CD4-positive, alpha-beta T cell treated with Interleukin-21 for 1 hour (primary cell): ENCODE measurements around the gene GGA3.
"Not testable (repeated sequence)": the region's sequence is repeated elsewhere in the genome, so short reads cannot be mapped to it uniquely, and the experiment has no call there.

ENCODE experiments used
- DNase-seq: peaks from one replicate; pipeline ENCODE4 v3.0.0-alpha.2; 2020

Gene GGA3

DNA sequence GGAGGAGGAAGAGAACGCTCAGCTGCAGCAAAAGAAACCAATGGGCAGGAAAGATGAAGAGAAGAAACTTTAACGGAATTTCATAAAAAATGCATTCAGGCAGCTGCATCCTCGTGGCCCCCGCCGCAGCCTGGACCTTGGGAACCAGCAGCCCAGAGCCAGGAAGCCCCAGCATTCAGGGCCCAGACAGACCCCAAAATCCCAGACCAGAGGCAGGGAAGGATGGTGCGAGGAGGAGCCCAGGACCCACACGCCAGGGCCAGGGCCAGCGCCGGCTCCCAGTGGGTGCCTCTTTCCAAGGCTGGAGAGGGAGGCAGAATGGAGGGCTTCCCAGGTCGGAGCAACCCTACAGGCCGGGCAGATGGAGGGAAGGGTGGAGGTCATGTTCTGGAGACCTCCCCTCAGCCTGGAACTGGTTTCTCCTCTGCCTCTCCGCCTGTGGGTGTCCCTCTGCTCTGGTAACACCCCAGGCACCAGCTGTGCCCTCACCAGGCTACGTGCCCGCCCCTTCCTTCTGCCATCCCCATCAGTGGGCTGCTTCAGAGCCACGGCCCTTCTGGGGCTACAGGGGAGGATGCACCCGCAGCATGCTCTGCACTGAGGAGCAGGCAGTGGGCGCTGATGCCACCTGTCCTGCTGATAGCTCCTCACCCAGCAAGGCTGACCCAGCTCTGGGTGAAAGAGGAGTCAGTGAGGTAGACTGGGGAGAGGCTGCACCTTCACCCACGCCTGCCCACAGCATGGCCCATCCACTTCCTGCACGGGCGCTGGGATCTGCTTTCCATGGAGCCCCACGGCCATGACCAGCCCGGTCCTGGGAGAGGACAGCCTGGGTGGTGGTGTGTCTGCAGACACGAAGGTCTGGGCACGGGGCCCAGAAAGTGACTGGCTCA is 10.8 kb upstream of the GGA3 start:
- no peak for DNase-seq

DNA sequence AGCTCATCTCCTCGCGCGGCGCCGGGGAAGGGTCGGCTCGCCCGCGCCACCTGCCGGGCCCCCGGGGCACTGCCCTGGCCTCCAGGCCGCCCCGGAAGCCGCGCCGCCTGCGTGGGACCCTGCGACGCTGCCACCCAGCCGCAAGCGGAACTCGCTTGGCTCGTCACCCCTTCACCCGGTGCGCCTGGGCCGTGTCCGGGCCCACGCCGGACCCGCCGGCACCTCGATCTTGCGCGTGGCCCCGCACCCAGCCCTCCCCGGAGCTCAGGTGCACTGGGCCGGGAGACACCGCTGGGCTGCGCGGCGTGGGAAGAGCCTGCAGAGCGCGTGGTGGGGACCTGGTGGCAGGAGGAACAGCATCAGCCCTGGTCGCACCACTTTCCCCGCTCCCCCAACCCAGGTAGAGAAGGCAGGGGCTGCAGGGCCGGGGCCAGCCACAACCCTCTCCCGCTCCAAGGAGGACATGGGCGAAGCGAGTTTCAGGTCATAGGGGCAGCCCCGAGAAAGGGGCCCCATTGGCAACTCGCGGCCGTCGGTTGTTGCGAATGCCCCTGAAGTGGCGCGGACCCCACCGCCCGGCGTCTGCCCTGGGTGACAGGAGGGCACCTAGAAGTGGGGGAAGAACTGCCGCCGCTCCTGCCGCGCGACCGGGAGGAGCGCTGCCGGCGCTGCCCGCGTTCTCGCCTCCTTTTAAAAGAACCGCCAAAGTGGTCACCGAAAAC is 10.0 kb upstream of the GGA3 start:
- DNase-seq: peak; percentile 89

DNA sequence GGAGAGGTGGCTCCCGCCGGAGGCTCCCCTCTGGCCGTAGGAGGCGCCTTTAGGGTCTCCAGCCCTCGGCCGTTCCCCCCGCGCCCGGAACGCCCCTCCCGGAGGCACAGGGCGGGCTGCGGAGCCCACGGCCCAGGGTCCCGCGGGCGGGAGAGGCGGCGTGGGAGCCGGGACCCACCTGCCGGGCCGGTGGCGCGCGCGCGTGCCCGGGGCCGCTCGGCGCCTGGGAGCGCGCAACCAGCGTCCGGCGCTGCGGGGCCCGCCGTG is 9.5 kb upstream of the GGA3 start, which contains the start of gene MIF4GD:
TSS of gene MIF4GD (minus strand) at position 266 of the 267 bp plus-strand sequence. CDS start 1,036 bp downstream, outside the sequence.
- DNase-seq: no peak

DNA sequence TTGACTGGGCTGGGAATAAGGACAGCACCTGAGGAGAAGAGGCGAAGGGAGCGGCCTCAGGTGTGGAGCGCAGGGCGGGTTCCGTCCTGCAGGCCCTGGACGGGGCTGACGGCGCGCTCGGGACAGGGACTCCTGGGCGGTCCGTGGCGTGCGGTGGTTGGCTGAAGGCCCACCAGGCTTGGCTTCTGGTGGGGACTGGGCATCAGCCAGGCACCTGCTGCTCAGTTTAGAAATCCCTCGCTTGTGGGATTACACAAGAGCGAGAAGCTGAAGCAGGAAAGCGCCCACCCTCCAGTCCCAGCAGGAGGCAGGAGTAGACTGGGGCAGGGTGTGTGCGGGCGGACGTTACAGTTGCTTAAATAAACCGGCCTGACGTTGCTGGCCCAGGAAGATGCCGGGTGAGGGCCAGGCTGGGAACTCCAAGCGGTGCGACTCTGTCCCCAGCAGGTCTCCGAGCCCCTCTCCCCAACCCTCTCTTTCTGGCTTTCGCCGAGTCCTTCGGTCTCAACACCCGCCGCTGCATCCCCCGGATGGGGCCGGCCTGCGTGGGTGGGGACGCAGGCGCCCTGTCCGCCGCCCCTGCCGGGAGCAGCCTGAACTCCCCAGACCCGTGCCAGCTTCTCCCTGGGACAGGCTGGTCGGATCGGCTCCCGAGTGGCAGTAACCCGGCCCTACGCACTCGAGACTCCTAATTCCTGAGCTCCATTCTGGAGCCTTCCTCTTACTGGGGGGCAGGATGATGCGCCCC is 9.0 kb upstream of the GGA3 start:
- peak; percentile 52 for DNase-seq

DNA sequence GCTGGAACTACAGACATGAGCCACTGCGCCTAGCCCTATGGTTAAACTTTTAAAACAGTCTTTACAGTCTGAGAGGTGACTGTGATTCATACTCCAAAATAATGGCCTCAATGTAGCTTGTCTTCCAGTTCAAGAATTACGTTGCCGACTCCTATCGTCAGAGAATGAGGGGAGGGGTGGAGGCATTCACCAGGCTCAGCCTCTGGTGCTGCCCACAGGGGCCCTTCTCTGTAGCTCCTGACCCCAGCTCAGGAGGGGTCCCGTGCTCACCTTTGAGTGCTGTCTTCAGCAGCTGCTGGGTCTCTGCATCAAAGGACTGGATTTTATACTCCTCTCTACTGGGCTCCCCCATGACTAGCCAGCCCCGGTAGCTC is 8.4 kb upstream of the GGA3 start:
- no peak for DNase-seq

DNA sequence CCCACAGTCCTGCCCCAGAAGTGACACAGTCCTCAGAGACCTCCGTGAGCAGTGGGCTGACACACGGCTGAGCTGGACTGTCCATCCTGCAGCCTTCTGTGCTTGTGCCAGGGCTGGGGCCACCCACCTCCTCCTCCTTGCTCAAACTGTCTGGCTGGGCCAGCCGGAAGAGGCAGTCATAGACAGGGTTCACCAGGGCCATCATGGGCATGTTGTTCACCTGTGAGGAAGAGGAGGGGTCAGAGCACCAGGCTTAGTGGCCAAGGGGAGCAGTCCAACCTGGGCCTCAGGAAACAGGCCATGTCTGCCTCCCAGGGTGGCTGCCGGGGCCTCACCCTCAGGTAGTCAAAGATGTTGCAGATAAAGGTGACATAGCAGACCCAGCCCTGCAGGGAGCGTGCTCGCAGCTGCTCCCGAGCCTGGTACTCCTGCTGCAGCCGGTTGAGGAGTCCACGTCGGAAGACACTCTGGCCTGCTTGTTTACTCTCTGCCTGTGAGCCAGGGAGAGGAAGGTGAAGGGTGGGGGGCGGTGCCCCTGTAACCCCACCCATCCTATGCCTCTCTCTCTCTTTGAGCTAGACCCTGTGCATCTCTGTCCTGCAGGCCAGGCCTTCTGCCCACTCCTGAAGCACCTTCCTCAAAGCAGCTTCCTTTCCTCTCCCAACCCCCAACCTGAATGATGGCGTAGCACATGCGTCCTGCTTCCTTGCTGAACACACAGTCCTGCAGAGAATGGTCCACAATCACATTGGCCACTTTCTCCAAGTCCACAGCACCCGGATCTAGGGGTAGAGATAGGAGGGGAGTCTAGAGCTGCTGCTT is 6.2 kb upstream of the GGA3 start:
- no peak for DNase-seq

DNA sequence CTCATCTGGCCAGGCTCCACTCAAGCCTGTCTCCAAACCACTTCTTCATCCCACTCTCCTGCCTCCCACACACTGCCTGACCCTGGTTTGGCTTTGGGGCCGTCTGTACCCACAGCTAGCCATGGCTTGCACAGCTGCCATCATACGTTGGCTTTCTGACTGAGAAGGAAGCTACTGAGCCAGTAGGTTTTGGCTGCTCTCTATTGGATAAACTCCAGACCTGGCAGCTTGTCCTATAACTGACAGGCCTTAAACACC is 5.7 kb upstream of the GGA3 start:
- DNase-seq: no peak

DNA sequence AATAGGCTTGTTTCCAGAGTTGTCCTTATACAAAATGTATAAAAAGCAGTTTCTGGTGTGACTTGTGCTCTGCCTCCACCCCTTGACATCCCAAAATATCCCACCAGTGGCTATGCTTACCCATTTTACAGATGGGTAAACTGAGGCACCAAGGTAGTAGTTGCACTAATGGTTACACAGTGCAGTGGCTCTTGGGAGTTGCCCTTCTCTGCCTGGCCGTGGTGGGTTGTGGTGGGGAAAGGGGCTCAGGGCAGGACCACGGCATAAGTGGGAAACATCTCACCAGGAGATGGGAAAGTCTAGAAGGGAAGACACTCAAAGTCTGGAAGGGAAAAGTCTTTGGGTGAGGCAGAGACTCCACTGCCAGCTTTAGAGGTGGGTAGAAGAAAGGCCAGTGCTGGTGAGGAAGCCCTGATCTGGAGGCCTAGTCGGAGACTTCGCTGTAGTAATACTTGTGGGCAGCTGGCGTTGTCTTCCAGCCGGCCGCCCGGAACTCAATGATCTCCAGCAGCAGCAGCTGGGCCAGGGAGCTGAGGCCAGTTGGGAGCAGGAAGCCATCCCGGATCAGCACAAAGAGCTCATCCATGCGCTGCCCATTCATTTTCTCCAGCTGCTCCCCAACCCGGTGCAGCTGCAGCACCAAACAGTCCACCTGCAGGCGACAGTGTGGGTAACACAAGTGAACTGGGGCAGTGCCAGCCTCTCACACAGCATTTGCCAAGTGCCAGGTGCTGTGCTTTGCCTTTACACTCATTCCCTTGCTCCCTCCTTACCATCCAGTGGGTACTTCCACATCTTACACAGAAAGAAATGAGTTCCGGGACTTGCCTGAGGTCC is 5.1 kb upstream of the GGA3 start:
- no peak for DNase-seq

DNA sequence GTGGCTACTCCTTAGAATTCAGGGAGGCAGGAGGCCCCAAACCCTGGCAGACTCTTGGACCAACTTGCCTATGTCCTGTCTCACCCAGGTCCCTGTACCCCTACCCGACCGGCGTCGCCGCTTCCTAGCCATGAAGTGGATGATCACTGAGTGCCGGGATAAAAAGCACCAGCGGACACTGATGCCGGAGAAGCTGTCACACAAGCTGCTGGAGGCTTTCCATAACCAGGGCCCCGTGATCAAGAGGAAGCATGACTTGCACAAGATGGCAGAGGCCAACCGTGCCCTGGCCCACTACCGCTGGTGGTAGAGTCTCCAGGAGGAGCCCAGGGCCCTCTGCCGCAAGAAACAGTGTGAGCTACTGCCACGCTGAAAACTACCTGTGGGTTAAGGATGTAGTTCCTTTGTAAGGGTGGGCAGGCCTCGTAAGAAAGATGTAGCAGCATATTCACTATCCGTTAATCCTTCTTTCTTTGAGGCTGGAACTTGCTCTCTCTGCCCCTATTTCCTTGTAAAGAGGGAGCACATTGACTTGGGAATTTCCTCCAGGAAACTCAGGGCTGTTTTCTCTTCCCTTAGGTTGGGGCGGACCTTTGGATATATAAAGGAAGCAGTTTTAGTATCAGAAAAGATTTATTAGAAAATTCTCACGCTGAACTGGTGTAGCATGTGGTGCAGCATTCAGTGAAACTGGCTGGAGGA is 4.4 kb upstream of the GGA3 start:
- DNase-seq: no peak

DNA sequence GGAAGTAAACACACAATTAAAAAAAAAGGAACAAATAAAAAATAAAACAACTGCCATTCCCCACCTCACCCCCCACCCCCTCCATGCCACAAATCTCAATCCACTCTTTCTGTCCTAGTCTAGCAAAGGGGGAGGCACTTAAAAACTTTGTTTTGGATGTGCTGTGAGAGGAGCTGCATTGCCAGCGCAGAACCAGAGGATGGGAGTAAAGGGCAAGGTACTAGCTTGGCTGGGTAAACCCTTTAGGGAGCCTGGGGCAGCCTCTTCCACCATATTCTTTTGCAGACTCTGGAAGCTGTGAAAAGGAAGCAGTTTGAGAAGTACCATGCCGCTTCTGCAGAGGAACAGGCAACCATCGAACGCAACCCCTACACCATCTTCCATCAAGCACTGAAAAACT is 1.6 kb upstream of the GGA3 start:
- no peak for DNase-seq

DNA sequence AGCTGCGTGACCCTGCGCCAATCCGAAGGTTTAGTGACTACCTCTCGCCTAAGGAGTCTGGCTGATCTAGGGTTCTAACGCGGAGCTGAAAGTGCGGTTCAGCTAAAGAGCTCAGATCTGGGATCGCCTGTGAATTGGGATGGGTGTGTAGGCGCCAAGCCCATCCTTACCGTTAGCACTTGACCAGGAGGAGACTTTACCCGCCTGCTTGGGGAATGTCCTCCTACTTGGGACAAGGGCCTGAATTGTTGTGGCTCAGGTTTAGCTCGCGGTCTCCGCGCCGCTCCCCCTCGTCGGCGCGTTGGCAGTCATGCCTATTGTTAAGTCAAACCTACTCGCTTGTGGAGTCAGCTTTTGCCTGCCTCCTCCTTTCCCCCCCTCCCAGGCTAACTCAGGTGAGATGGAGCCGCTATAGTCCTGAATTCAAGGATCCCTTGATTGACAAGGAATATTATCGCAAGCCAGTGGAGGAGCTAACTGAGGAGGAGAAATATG is 753 bp upstream of the GGA3 start:
- no peak for DNase-seq

DNA sequence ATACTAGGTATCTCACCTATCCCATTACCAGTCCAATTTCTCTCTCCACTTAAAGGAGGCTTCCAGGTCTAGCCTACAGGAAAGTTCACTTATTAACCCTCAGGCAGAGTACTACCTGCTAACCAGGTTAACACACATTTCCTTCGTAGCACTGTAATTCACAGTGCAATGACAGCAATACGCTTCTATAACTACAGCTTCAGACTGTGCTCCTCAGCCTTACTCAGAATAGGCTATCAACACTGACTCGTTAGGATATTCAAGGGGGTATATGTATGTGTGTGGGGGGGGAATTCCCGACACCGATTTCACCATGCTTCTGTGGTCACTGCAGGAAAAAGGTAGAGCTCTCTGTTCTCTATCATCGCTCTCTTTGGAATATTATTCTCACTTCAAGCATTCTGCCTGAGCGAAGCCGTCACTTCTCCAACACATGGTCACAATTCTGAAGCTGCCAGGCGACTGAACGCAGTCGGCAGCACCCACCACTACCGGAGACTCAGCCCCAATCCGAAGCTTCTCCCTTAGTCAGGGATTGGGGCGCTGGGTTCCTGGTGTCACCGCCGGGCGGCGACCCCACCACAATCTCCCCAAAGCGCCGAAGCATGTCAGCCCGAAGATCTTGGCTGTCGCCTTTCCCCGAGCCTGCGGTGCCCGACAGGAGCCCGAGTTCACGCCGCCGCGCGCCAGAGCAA is 618 bp downstream of the GGA3 start:
- DNase-seq: peak; percentile 65

DNA sequence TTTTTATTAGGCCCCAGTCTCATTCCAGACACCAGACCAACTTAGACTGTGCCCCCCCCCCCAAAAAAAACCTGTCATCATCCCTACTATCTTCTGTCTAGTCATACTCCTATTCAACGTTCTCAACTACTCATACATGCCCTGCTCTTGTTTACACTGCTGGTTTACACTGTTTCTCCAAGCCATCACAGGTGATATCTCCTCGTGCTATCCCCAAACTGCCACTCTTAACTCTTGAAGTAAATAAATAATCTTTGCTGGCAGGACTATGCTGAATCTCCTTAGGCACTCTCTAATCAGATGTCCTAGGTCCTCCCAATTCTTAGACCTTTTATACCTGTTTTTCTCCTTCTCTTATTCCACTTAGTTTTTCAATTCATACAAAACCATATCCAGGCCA is 4.2 kb downstream of the GGA3 start:
- DNase-seq: not testable (repeated sequence)

DNA sequence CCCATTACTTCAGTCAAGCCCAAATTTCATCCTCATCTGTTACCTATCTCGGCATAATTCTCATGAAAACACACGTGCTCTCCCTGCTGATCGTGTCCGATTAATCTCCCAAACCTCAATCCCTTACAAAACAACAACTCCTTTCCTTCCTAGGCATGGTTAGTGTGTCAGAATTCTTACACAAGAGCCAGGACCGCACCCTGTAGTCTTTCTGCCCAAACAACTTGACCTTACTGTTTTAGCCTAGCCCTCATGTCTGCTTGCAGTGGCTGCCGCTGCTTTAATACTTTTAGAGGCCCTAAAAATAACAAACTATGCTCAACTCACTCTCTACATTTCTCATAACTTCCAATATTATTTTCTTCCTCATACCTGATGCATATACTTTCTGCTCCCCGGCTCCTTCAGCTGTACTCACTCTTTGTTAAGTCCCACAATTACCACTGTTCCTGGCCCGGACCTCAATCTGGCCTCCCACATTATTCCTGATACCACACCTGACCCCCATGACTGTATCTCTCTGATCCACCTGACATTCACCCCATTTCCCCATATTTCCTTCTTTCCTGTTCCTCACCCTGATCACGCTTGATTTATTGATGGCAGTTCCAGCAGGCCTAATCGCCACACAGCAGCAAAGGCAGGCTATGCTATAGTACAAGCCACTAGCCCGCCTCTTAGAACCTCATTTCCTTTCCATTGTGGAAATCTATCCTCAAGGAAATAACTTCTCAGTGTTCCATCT is 5.3 kb downstream of the GGA3 start:
- not testable (repeated sequence) for DNase-seq

DNA sequence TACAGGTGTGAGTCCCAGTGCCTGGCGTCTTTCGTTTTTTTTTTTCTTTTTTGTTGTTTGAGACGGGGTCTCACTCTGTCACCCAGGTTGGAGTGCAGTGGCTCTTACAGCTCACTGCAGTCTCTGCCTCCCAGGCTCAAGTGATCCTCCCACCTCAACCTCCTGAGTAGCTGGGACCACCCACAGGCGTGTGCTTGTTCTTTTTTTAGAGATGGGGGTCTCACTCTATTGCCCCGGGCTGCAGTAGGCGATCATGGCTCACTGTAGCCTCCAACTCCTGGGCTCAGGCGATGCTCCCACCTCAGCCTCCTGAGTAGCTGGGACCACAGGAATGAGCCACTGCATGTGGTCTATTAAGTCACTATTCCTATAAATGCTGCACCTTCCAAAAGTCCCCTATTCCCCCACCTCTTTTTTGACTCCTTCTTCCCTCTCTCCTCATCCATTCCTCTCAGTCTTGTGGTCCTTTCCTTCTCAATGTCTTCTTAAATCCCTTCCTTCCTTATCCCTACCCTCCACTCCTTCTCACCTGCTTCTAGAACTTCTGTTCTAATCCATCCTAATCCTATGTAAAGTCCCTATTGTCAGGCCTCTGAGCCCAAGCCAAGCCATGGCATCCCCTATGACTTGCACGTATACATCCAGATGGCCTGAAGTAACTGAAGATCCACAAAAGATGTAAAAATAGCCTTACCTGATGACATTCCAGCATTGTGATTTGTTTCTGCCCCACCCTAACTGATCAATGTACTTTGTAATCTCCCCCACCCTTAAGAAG is 9.2 kb downstream of the GGA3 start:
- DNase-seq: no peak

DNA sequence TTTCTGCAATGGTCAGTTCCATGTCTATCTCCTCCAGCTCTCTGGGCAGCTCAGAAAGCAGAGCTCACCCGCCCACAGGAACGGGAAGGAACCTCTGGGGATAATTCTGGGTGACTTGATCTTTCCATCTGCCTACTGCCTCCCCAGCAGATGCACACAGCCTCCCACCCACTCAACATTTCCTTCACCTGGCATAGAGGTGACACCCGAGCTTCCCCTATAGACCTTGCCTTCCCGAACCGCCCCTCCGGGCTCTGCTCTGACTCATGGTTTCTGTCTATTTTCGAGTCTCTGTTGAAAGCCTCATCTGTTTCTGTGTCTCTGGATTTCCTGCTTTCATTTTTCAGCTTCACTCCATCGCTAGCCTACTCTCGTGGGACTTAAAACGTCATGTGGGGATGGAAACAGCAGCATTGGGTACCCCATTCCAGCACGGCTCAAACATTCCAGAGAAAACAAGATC is 11.4 kb downstream of the GGA3 start:
- peak; percentile 58 for DNase-seq

DNA sequence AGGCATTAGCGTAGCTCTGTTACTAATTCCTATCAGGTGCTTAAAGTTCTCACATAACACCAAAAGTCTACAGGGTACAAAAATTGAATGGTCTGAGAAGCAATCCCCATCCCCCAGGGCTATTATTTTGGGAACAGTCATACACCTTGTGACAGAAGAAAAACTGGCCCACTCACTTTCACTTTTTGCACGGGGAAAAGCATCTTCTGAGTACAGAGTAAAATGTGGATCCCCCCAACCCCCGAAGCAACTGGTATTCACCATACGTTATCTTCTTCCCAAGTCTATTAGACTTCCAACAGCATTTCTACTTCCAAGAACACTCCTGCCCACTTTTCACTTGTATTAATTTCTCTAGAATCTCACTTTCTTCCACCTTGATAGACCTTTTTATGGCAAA is 11.8 kb downstream of the GGA3 start:
- no peak for DNase-seq

DNA sequence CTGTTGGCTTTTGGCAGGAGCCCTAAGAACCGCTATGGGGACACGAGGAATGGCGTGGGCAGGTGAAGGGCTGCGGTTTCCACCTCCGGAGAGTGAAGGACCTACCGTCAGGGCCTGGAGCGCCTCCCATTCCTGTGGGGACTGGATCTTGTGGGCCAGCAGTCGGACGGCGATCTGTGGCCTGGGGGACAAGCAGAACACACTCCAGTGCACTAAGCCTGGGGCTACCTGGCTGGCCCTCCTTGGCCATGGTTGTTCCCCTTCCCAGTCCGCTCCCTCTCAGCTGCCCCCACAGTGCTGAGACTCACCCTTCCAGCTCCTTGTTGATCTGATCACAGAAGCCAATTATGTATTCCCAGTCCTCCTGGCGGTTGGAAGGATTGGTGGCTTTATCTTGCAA is 15.0 kb downstream of the GGA3 start:
- DNase-seq: no peak

DNA sequence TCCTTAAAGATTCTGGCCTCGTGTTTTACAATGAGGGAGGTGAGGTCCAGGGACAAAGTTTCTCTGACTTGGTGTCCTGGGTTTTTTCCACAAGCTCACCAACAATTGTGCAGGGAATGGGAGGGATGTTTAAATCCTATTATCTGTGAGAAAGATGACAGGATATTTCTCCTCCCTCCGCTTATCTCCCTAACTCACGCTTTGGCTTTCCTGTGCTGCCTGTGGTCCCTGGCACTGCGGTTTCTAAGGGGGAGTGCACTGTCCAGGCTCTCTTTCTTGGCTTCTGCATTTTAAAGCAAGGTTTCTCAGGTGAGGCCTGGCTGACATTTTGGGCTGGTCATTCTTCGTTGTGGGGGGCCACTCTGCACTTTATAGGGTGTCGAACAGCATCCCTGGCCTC is 16.4 kb downstream of the GGA3 start:
- DNase-seq: no peak
